Natural killer cell (primary cell): ENCODE data around the gene TRIM24. TPM values are rescaled to one million over a fixed set of nuclear protein-coding genes. Genes with fewer than 3 reads are reported as not detected.
"Not testable (repeated sequence)": the region's sequence is repeated elsewhere in the genome, so short reads cannot be mapped to it uniquely, and the experiment has no call there.

Experiments
- ATAC-seq, 3 donors: fragments of 150-1000 bp in 2 of 3; fragments of 200-7000 bp in 1 of 3; cut with Tn5 transposase; 1 replicate in 1 of 3; 2 replicates in 2 of 3; pipeline ENCODE4 v1.10.0; 2021; ENCODE audit warnings: mild to moderate bottlenecking in 2 of 3, moderate library complexity in 2 of 3
- DNase-seq, 2 donors: peaks; one replicate each; pipeline versions ENCODE4 v3.0.0 to v3.0.0-alpha.2; 2013 to 2021; ENCODE audit warnings: mixed read lengths in 1 of 2
- H3K27ac ChIP-seq: one replicate; pipeline ENCODE4 v1.5.1; 2013; ENCODE audit warnings: mild to moderate bottlenecking, low read length
- H3K27me3 ChIP-seq: one replicate; pipeline ENCODE4 v1.6.1; 2013; ENCODE audit warnings: low read length; ENCODE audit not compliant: control insufficient read depth, insufficient read depth
- H3K36me3 ChIP-seq: one replicate; pipeline ENCODE4 v1.6.1; 2013; ENCODE audit warnings: low read length; ENCODE audit not compliant: control insufficient read depth, insufficient read depth
- H3K4me1 ChIP-seq: one replicate; pipeline ENCODE4 v1.6.1; 2013; ENCODE audit warnings: low read length; ENCODE audit not compliant: control insufficient read depth, insufficient read depth
- H3K4me3 ChIP-seq: one replicate; pipeline ENCODE4 v1.5.1; 2013; ENCODE audit warnings: low read length
- H3K9me3 ChIP-seq: one replicate; pipeline ENCODE4 v1.6.1; 2013; ENCODE audit warnings: low read length; ENCODE audit not compliant: control insufficient read depth, insufficient read depth
- H3K27ac Mint-ChIP-seq, 2 donors: one replicate each; pipeline ENCODE4 v1.8.0; 2022; ENCODE audit warnings: mild to moderate bottlenecking in 2 of 2, mixed read lengths in 2 of 2, moderate library complexity in 1 of 2
- H3K27me3 Mint-ChIP-seq, 2 donors: one replicate each; pipeline ENCODE4 v1.8.0; 2022; ENCODE audit warnings: low read depth in 2 of 2, mixed read lengths in 2 of 2
- H3K36me3 Mint-ChIP-seq: one replicate; pipeline ENCODE4 v1.8.0; 2022; ENCODE audit warnings: mixed read lengths
- H3K4me1 Mint-ChIP-seq, 2 donors: one replicate each; pipeline ENCODE4 v1.8.0; 2022; ENCODE audit warnings: mixed read lengths in 2 of 2
- H3K4me3 Mint-ChIP-seq: one replicate; pipeline ENCODE4 v1.8.0; 2022; ENCODE audit warnings: mild to moderate bottlenecking, moderate library complexity, mixed read lengths
- H3K9me3 Mint-ChIP-seq, 2 donors: one replicate each; pipeline ENCODE4 v1.8.0; 2022; ENCODE audit warnings: mixed read lengths in 2 of 2
- WGBS: methylation state at CpG from one replicate; pipeline ENCODE4 v1.1.7; 2013; ENCODE audit warnings: missing lambda C conversion rate; ENCODE audit not compliant: insufficient coverage; 5-methylcytosine and 5-hydroxymethylcytosine counted together
- intact Hi-C: fragments of 100-400 bp; cut with micrococcal nuclease; formaldehyde crosslinking; loops from one replicate; pipeline ENCODE4 v1.14.2; 2022
- total RNA-seq, 4 donors: library from RNA; stranded (reverse); fragments of 120-200 nt in 1 of 4; gene quantifications; one replicate each; pipeline versions ENCODE4 v1.2.3 to v1.2.4, GENCODE V29; 2013 to 2022
- TF ChIP-seq, protein P1 (sequence below): fragments of 200-600 bp; IDR thresholded peaks from one replicate; pipeline ENCODE4 v1.8.0; 2022; ENCODE audit warnings: antibody characterized with exemption

The TRIM24 gene
- total RNA-seq, 3 donors from 2014 or later (not counting 1 experiment from before 2014, with no cell fraction given) = 15.2 to 19.1 (median 18.9) TPM

DNA sequence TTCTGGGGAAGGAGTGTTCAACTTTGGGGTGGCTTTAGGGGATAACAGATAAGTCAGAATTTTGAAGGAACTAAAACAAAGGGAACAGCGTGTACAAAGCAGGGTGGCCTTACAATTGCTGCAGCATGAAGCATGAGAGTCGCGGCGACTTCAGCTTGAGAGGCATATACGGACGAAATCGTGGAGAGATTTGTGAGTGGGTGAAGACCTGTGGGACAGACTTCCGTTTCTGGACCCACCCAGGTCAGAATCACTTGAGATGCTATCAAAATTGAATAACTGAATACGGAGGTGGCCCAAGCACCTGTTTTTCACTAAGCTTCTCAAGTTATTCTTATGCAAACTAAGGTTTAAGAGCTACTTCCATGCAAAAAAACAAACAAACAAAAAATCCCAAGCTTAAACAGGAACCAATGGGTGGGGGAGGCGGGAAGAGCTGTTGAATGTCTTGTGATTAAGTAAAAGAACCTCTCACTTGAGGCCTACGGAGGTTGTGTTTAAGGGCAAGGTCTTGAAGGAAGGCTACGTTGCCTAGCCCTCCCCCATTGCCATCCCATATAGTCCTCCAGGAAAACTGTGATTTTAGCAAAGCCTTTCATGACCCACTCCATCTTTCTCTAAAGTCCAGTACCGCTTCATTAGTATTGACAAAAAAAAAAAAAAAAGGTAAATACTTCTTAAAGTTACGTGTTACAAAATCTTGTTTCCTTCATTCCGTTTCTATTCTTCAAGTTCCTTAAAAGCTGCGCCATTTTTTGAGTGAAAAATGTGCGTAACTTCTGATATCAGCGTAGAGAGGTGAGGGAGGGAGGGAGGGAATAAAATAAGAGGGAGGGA, 1.3 kb upstream of the TRIM24 start:
- intact Hi-C loops = no loop called here
- no peak for ATAC-seq
- TF ChIP-seq, protein P1, sequence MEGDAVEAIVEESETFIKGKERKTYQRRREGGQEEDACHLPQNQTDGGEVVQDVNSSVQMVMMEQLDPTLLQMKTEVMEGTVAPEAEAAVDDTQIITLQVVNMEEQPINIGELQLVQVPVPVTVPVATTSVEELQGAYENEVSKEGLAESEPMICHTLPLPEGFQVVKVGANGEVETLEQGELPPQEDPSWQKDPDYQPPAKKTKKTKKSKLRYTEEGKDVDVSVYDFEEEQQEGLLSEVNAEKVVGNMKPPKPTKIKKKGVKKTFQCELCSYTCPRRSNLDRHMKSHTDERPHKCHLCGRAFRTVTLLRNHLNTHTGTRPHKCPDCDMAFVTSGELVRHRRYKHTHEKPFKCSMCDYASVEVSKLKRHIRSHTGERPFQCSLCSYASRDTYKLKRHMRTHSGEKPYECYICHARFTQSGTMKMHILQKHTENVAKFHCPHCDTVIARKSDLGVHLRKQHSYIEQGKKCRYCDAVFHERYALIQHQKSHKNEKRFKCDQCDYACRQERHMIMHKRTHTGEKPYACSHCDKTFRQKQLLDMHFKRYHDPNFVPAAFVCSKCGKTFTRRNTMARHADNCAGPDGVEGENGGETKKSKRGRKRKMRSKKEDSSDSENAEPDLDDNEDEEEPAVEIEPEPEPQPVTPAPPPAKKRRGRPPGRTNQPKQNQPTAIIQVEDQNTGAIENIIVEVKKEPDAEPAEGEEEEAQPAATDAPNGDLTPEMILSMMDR = no peak

DNA sequence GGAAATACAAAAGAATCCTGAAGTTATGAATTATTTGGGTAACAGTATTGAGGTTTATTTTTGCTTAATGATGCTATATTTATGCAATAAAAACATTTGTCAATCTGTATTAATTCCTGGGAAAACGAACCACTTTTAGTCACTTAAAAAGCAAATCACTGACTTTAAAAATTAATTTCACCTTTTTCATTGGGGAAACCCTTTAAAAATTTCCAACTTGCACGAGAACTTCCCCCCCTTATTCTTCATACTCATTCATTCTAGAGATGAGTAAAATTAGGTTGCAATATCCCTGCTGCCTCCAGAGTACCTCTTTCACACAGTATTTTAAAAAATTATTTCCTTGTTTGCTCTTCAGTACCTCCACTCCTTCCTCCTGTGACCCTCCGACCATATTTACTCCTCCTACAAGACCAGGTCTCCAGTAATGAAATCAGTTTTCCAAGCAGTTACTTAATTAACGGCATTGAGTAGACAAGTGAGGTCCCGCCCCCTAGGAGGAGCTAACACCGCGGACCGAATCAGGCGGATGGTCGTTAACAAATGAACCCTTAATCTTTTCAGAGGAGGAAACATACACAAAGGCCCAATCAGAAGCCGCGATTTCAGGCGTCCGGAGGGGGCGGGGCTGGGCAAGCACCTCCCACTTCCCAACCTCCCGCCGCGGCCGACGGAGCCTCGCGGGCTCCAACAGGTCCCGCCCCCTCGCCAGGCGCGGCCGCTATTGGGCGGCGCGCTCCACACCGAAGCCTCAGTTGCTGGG, 465 bp upstream of the TRIM24 start:
- intact Hi-C loops = loop anchor here (1.0 kb wide), 1 partner anchor 293 kb away; no protein-coding TSS in a partner anchor
- Mint-ChIP-seq H3K36me3 (no peaks in the 10 kb centered on the region), H3K4me1 (peaks cover 18 to 22% of the 10 kb centered on the region in 2 donors), H3K27ac (peak overlapping the region; percentile 63 to 81), H3K4me3 (peak overlapping the region; percentile 79), H3K9me3 (peaks cover 0 to 3% of the 10 kb centered on the region in 2 donors), H3K27me3 (peaks cover 0 to 5% of the 10 kb centered on the region in 2 donors)
- ATAC-seq (peak; percentile 86 to 96 (median 87)), DNase-seq (peak; percentile 98 to 99)
- peak overlapping the region; percentile 19 for H3K4me3 ChIP-seq
- peak overlapping the region; percentile 12 for H3K27ac ChIP-seq
- under 1% methylated on average over 19 of the region's 31 CpGs for WGBS
- no peaks in the 10 kb centered on the region for H3K27me3 ChIP-seq
- H3K4me1 ChIP-seq = peaks cover 13% of the 10 kb centered on the region
- no peaks in the 10 kb centered on the region for H3K36me3 ChIP-seq
- H3K9me3 ChIP-seq = no peaks in the 10 kb centered on the region
- TF ChIP-seq, protein P1 = no peak

More for the DNA sequence above, 1.3 kb upstream of the TRIM24 start:
- WGBS = 97% methylated on average over 15 of the region's 18 CpGs
- H3K36me3 Mint-ChIP-seq = no peaks in the 10 kb centered on the region
- Histone ChIP-seq H3K27ac (no peak overlapping the region), H3K4me3 (no peak overlapping the region), H3K36me3 (no peaks in the 10 kb centered on the region), H3K9me3 (no peaks in the 10 kb centered on the region), H3K27me3 (no peaks in the 10 kb centered on the region), H3K4me1 (peaks cover 13% of the 10 kb centered on the region)
- H3K4me1 Mint-ChIP-seq = peaks cover 18 to 22% of the 10 kb centered on the region in 2 donors
- H3K27ac Mint-ChIP-seq = no peak overlapping the region
- peak in 1 of 2 donors; percentile 15 for DNase-seq
- H3K9me3 Mint-ChIP-seq = peaks cover 0 to 3% of the 10 kb centered on the region in 2 donors
- peak overlapping the region; percentile 32 for H3K4me3 Mint-ChIP-seq
- H3K27me3 Mint-ChIP-seq = peaks cover 0 to 5% of the 10 kb centered on the region in 2 donors

DNA sequence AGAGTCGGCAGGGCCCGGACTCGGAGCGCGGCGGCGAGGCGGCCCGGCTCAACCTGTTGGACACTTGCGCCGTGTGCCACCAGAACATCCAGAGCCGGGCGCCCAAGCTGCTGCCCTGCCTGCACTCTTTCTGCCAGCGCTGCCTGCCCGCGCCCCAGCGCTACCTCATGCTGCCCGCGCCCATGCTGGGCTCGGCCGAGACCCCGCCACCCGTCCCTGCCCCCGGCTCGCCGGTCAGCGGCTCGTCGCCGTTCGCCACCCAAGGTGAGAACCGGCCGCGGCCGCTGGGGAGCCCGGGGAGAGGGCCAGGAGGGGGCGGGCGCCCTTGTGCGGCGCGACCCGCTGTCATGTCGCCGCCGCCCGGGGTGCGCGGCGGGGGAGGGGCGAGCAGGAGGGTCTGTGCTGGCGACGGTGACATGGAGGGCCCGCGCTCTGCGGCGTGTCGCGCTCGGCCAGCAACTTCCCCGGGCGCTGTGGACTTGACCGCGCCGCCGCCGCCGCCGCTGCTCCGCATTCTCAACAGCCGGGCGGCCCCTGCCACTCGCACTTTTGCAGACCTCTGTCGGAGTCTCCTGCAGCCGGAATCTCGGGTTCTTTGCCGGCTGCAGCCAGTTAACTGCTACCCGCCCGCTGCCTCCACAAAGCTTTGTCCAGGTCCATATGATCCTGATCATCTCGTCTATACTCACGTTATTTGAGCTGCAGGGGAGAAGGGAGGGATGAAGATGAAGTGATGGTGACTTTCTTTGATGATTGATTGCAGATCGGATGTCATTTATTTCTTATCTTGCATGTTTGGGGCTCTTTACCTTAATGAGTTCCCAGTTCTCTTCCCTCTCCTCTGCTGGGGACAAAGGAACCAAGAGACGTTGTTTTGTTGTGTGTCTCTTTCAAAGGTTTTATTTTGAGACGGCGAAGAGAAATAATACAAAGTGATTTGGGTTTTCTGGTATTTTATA, 869 bp downstream of the TRIM24 start:
- H3K27ac Mint-ChIP-seq = peak overlapping the region; percentile 81 to 85
- Histone ChIP-seq H3K9me3 (no peaks in the 10 kb centered on the region), H3K36me3 (no peaks in the 10 kb centered on the region), H3K27ac (peak overlapping the region; percentile 63), H3K4me1 (peaks cover 13% of the 10 kb centered on the region), H3K4me3 (peak overlapping the region; percentile 50), H3K27me3 (no peaks in the 10 kb centered on the region)
- intact Hi-C loops = loop anchor here (1.0 kb wide), 1 partner anchor 291 kb away; no protein-coding TSS in a partner anchor
- H3K36me3 Mint-ChIP-seq = no peaks in the 10 kb centered on the region
- H3K27me3 Mint-ChIP-seq = peaks cover 0 to 5% of the 10 kb centered on the region in 2 donors
- DNase-seq = peak; percentile 60 to 73
- peak overlapping the region; percentile 90 for H3K4me3 Mint-ChIP-seq
- ATAC-seq = peak; percentile 3 to 16 (median 9)
- WGBS = under 1% methylated on average over 83 of the region's 84 CpGs
- peaks cover 24 to 26% of the 10 kb centered on the region in 2 donors for H3K4me1 Mint-ChIP-seq
- peaks cover 0 to 3% of the 10 kb centered on the region in 2 donors for H3K9me3 Mint-ChIP-seq
- TF ChIP-seq, protein P1 = no peak

DNA sequence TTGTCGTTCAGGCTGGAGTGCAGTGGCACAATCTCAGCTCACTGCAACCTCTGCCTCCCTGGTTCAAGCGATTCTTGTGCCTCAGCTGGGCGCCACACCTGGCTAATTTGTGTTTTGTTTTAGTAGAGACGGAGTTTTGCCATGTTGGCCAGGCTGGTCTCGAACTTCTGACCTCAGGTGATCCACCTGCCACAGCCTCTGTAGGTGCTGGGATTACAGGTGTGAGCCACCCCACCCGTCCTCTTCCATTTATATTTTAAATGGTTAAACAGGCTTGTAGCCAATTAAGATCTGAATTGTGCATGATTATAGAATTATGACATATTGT, 3.2 kb downstream of the TRIM24 start:
- H3K9me3 ChIP-seq, intact Hi-C loops: not testable (repeated sequence)
- peak overlapping the region in 1 of 2 donors; percentile 68 for H3K27ac Mint-ChIP-seq

More for the DNA sequence above, 3.2 kb downstream of the TRIM24 start:
- Mint-ChIP-seq H3K4me3 (peak overlapping the region; percentile 53), H3K4me1 (peaks cover 29 to 33% of the 10 kb centered on the region in 2 donors)
- not testable (repeated sequence) for H3K27me3 Mint-ChIP-seq, H3K27ac ChIP-seq, H3K9me3 Mint-ChIP-seq, H3K27me3 ChIP-seq, H3K4me3 ChIP-seq, H3K36me3 Mint-ChIP-seq, H3K36me3 ChIP-seq, DNase-seq, ATAC-seq
- 99% methylated on average over 6 of the region's 6 CpGs for WGBS
- H3K4me1 ChIP-seq = peaks cover 13% of the 10 kb centered on the region
